ENCODE data around the gene CHRNA4.
"Not testable (repeated sequence)": the region's sequence is repeated elsewhere in the genome, so short reads cannot be mapped to it uniquely, and the experiment has no call there.

CHRNA4 gene

GRCh38 chr20:63306673-63307537, 54.2 kb downstream of the CHRNA4 start:
- DNase-seq = no peak

DNA sequence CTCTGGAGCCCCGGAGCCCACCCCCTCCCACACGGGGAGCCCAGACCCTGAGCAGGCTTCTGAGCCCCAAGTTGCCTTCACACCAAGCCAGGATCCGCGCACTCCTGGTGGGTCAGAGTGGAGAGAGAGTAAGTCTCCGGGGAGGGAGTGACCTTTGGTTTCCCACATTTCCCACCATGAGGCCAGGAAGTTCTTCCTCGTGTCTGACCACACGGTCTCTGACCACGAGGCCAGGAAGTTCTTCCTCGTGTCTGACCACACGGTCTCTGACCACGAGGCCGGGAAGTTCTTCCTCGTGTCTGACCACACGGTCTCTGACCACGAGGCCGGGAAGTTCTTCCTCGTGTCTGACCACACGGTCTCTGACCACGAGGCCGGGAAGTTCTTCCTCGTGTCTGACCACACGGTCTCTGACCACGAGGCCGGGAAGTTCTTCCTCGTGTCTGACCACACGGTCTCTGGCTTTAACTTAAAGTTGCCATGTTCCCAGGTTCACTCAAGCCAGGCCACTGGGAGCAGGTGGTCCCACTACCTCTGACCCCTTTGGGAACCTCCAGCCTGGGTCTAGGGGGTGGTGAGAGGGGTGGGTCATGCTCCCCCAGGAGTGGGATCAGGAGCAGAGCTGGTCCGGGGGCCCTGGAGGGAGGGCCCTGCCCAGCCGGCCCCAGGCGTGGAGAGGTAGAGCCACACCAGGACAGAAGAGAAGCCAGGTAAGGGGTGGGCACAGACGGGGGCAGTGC, 55.0 kb downstream of the CHRNA4 start:
- not testable (repeated sequence) for DNase-seq

DNA sequence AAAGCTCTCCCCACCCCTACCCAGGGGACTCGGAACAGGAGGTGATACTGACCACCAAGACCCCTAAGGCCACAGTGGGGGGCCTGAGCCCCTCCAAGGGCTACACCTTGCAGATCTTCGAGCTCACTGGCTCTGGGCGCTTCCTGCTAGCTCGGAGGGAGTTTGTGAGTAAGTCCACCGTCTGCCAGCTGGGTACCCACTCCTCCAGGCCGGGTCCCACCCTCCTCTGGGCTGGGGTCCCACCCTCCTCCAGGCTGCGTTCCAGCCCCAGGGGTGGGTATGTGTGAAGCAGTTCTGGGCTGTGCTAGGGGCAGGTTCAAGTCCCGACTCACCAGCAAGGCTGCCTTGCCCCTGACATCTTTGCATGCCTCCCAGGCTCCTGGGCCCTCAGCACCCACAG, 55.8 kb downstream of the CHRNA4 start:
- no peak for DNase-seq

DNA sequence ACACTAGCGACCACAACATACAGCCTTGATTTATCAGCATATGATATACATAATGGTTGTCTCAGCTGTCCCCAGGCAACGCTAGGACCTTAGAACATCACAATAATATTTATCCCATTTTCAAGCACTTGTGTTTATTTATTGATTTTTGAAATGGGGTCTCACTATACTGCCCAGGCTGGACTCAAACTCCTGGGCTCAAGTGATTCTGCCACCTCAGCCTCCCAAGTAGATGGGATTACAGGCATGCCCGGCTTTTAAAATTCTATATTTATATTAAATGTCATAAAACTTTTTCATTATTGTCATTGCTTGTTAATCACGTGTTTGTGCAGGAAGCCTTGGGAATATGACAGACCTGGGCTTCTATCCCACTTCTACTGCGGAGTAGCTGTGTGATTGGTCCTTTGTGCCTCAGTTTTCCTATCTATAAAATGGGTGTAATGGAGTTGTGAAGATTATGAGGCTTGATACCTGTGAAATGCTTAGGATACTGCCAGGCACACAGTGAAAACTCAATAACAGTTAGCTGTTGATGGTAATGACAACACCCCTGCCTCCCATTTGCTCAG, 58.0 kb downstream of the CHRNA4 start:
- no peak for DNase-seq

DNA sequence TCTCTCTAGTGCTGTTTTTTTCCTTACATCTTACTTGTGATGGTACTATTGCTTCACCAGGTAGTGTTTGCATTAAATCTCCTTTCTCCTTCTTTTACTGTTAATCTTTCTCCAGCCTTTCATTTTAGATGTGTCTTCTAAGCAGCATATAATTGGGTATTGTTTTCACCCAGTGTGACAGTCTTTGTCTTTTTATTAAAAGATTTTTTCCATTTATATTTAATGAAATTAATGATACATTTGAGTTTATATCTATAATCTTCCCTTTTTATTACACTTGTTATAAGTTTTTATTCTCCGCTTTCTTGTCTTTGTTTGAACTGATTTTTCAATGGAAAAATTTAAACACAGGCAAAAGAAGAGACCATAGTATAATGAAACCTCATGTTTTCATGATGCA, 59.5 kb downstream of the CHRNA4 start:
- no peak for DNase-seq

DNA sequence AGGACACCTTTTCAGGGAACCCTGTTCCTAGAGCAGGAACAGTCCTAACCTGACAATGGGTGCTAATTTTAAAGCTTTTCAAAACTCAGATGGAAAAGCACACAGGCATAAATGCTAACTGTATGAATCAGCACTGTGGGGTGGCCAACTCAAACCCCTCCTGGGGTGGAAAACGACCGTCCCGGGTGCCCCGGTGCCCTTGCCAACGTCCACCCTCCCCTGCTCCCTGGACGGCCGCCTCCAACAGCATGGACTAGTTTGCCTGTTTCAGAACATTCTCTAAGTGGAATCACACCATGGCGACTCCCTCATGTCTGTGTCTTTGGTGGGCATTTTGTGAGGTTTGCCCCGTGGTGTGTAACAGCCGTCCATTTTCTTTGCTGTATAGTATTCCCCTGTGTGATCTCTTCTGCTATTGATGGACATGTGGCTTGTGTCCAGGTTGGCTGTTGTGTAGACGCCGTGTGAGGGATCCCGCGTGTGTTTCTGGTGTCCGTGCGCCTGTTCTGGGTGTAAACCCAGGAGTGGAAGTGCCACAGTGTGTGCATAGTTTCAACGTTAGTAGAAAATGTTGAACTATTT, 62.3 kb downstream of the CHRNA4 start:
- no peak for DNase-seq

- DNase-seq = no peak
Measured at GRCh38 chr20:63297796-63298572, 63.2 kb downstream of the CHRNA4 start.

DNA sequence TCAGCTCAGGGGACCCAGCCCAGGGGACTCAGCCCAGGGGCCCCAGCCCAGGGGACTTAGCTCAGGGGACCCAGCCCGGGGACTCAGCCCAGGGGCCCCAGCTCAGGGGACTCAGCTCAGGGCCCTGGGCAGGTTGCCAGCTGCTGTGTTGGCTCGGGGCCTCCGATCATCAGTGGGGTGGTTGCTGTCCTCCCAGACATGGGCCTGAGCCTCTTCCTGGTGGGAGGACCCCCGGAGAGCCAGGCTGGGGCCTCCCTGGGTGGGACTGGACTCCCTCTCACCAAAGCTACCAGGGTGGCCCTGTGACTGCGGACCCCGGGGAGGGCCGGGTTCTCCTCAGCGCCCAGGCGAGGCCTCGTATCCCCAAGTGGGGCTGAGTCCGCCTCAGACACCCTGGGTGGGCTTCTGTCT, 63.8 kb downstream of the CHRNA4 start:
- no peak for DNase-seq

- DNase-seq = no peak
Measured at GRCh38 chr20:63296531-63297299, 64.4 kb downstream of the CHRNA4 start.

GRCh38 chr20:63295846-63296245, 65.3 kb downstream of the CHRNA4 start:
- no peak for DNase-seq

DNA sequence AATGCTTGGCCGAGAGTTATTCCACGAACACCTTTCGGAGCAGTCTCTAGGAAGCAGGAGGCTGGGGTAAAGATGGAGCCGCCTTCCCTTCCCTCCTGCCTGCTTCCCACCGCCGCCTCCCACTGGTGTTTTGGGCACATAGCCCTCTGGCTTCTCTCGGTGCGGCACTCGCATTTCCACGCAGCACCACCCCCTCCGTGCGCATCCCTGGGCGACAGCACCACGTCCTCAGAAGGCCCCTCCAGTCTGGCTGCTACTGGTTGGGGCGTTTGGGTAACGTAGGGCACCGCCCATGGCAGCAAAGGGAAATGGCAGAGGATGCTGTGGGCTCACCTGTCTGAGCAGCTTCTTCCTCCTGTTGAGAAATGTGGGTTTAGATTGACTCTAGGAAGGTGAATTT, 65.7 kb downstream of the CHRNA4 start:
- no peak for DNase-seq

- DNase-seq = no peak
Measured at GRCh38 chr20:63295018-63295417, 66.1 kb downstream of the CHRNA4 start.

- DNase-seq = no peak
Measured at GRCh38 chr20:63294536-63294900, 66.6 kb downstream of the CHRNA4 start.

GRCh38 chr20:63293871-63294535, 67.1 kb downstream of the CHRNA4 start:
- DNase-seq = no peak

GRCh38 chr20:63293456-63293855, 67.7 kb downstream of the CHRNA4 start:
- DNase-seq = no peak
